ENCODE measurements around the gene TMEM271.

The TMEM271 gene

GRCh38 chr4:528296-528695, 47.8 kb downstream of the TMEM271 start:
- no peak for TF ChIP-seq ZNF565 (CRISPR knock-in tag; conservative IDR thresholded peaks at IDR 0.05; ENCODE audit: low read depth)
- no peak for TF ChIP-seq TCF4 (CRISPR knock-in tag; IDR thresholded peaks at IDR 0.05; ENCODE audit: borderline replicate concordance)
- TF ChIP-seq, protein P1, sequence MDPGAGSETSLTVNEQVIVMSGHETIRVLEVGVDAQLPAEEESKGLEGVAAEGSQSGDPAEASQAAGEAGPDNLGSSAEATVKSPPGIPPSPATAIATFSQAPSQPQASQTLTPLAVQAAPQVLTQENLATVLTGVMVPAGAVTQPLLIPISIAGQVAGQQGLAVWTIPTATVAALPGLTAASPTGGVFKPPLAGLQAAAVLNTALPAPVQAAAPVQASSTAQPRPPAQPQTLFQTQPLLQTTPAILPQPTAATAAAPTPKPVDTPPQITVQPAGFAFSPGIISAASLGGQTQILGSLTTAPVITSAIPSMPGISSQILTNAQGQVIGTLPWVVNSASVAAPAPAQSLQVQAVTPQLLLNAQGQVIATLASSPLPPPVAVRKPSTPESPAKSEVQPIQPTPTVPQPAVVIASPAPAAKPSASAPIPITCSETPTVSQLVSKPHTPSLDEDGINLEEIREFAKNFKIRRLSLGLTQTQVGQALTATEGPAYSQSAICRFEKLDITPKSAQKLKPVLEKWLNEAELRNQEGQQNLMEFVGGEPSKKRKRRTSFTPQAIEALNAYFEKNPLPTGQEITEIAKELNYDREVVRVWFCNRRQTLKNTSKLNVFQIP (CRISPR knock-in tag; IDR thresholded peaks at IDR 0.05; ENCODE audit: borderline replicate concordance, low read depth): no peak
- no peak for TF ChIP-seq ARNTL (CRISPR knock-in tag; IDR thresholded peaks at IDR 0.05; ENCODE audit: borderline replicate concordance, low read depth)
- no peak for TF ChIP-seq TOX (CRISPR knock-in tag; IDR thresholded peaks at IDR 0.05; ENCODE audit: borderline replicate concordance)
- TF ChIP-seq, protein P2, sequence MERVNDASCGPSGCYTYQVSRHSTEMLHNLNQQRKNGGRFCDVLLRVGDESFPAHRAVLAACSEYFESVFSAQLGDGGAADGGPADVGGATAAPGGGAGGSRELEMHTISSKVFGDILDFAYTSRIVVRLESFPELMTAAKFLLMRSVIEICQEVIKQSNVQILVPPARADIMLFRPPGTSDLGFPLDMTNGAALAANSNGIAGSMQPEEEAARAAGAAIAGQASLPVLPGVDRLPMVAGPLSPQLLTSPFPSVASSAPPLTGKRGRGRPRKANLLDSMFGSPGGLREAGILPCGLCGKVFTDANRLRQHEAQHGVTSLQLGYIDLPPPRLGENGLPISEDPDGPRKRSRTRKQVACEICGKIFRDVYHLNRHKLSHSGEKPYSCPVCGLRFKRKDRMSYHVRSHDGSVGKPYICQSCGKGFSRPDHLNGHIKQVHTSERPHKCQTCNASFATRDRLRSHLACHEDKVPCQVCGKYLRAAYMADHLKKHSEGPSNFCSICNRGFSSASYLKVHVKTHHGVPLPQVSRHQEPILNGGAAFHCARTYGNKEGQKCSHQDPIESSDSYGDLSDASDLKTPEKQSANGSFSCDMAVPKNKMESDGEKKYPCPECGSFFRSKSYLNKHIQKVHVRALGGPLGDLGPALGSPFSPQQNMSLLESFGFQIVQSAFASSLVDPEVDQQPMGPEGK (CRISPR knock-in tag; IDR thresholded peaks at IDR 0.05; ENCODE audit: borderline replicate concordance): no peak
- no peak for TF ChIP-seq ESRRG (CRISPR knock-in tag; IDR thresholded peaks at IDR 0.05)
- no peak for TF ChIP-seq PPARA (CRISPR knock-in tag; IDR thresholded peaks at IDR 0.05; ENCODE audit: borderline replicate concordance)
- no peak for TF ChIP-seq SNAI2 (CRISPR knock-in tag; IDR thresholded peaks at IDR 0.05)
- TF ChIP-seq, protein P3, sequence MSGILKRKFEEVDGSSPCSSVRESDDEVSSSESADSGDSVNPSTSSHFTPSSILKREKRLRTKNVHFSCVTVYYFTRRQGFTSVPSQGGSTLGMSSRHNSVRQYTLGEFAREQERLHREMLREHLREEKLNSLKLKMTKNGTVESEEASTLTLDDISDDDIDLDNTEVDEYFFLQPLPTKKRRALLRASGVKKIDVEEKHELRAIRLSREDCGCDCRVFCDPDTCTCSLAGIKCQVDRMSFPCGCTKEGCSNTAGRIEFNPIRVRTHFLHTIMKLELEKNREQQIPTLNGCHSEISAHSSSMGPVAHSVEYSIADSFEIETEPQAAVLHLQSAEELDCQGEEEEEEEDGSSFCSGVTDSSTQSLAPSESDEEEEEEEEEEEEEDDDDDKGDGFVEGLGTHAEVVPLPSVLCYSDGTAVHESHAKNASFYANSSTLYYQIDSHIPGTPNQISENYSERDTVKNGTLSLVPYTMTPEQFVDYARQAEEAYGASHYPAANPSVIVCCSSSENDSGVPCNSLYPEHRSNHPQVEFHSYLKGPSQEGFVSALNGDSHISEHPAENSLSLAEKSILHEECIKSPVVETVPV (CRISPR knock-in tag; IDR thresholded peaks at IDR 0.05): no peak
- no peak for TF ChIP-seq ZNF8 (CRISPR knock-in tag; IDR thresholded peaks at IDR 0.05)
- TF ChIP-seq OSR1 (CRISPR knock-in tag; IDR thresholded peaks at IDR 0.05): no peak
- no peak for TF ChIP-seq GLIS3 (CRISPR knock-in tag; IDR thresholded peaks at IDR 0.05)
- TF ChIP-seq ZC3H10 (CRISPR knock-in tag; IDR thresholded peaks at IDR 0.05): no peak
- TF ChIP-seq BACH2 (CRISPR knock-in tag; IDR thresholded peaks at IDR 0.05; ENCODE audit: borderline replicate concordance): no peak
- TF ChIP-seq, protein P4, sequence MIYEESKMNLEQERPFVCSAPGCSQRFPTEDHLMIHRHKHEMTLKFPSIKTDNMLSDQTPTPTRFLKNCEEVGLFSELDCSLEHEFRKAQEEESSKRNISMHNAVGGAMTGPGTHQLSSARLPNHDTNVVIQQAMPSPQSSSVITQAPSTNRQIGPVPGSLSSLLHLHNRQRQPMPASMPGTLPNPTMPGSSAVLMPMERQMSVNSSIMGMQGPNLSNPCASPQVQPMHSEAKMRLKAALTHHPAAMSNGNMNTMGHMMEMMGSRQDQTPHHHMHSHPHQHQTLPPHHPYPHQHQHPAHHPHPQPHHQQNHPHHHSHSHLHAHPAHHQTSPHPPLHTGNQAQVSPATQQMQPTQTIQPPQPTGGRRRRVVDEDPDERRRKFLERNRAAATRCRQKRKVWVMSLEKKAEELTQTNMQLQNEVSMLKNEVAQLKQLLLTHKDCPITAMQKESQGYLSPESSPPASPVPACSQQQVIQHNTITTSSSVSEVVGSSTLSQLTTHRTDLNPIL (CRISPR knock-in tag; IDR thresholded peaks at IDR 0.05; ENCODE audit: low read depth): no peak
- no peak for TF ChIP-seq ZNF70 (CRISPR knock-in tag; IDR thresholded peaks at IDR 0.05)
- no peak for ATAC-seq

DNA sequence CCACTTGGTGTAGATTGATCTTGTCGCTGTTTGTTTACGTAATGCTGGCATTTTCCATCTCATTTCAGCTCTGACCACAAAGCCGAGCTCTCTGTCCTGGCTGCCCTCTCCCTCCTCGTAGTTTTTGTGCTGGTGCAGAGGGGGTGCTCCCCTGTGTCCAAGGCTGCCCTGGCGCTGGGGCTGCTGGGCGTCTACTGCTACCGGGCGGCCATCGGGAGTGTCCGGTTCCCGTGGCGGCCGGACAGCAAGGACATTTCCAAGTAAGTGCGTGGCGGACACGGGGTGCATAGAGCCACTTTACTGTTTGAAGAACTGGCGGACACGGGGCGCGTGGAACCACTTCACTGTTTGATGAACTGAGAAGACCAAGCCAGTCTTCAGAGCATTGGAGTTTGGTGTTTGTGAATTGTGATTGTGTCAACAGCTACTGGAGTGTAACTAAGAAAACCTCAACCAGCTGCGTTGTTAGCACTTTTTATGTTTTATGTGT, 49.1 kb downstream of the TMEM271 start:
- no peak for ATAC-seq
- TF ChIP-seq ARNTL (CRISPR knock-in tag; IDR thresholded peaks at IDR 0.05; ENCODE audit: borderline replicate concordance, low read depth) (no peak), ZNF565 (CRISPR knock-in tag; conservative IDR thresholded peaks at IDR 0.05; ENCODE audit: low read depth) (no peak), CSDC2 (CRISPR knock-in tag; IDR thresholded peaks at IDR 0.05) (no peak), PPARA (CRISPR knock-in tag; IDR thresholded peaks at IDR 0.05; ENCODE audit: borderline replicate concordance) (no peak), ESRRG (CRISPR knock-in tag; IDR thresholded peaks at IDR 0.05) (no peak), BACH2 (CRISPR knock-in tag; IDR thresholded peaks at IDR 0.05; ENCODE audit: borderline replicate concordance) (no peak), TCF4 (CRISPR knock-in tag; IDR thresholded peaks at IDR 0.05; ENCODE audit: borderline replicate concordance) (no peak), TOX (CRISPR knock-in tag; IDR thresholded peaks at IDR 0.05; ENCODE audit: borderline replicate concordance) (no peak)
- TF ChIP-seq, protein P2 (CRISPR knock-in tag; IDR thresholded peaks at IDR 0.05; ENCODE audit: borderline replicate concordance): no peak
- TF ChIP-seq, protein P3 (CRISPR knock-in tag; IDR thresholded peaks at IDR 0.05): no peak

All from SK-N-SH treated with all-trans-retinoic acid at 6 μM for 48 hours (cell line).